Measurements from ENCODE around the gene ZNF672. TPM values are rescaled to one million over a fixed set of nuclear protein-coding genes. Genes with fewer than 3 reads are reported as not detected.

ZNF672 gene
- total RNA-seq, 2 donors from 2014 or later = 27.8 to 57.4 TPM

DNA sequence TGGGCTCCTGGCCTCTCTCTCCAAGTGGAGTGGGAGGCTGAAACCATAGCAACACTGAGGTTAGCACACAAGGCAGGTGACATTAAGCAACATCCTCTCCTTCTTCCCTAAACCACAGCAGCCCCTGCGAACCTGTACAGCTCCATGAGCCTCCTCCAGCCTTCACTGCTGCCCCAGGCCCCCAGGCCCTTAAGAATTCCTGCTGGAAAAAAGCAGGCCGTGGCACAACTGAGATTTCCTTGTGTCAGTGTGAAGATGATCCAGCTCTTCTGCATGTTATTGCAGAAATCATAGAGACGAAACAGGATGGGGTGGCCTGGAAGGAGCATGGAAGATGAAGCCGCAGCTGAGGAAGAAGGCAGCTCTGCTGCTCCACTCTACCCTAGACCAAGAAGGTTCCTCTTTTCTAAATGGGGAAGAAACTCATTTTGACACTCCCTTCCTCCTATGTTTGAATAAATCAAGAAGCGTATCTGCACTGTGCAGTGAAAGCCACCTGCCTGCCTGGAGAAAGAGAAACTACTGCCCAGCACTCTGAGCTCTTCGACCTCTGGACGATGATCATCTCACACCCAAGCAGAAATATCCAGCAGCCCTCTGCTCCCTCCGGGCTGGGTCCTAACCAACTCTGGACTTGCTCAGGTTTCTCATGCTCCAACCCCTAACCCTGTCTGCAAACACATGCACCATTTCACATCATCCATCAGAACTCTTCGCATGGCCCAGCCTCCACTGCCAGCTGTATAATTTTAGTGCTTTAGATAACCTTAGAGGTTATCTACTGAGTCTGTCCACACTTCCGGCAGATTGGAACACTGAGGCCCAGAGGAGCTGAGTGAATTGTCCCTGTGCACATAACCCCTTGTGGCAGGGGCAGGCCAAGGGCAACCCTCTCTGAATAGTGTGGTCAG is 33.0 kb upstream of the ZNF672 start:
- DNase-seq = peak; percentile 45
- TF ChIP-seq, protein P1, sequence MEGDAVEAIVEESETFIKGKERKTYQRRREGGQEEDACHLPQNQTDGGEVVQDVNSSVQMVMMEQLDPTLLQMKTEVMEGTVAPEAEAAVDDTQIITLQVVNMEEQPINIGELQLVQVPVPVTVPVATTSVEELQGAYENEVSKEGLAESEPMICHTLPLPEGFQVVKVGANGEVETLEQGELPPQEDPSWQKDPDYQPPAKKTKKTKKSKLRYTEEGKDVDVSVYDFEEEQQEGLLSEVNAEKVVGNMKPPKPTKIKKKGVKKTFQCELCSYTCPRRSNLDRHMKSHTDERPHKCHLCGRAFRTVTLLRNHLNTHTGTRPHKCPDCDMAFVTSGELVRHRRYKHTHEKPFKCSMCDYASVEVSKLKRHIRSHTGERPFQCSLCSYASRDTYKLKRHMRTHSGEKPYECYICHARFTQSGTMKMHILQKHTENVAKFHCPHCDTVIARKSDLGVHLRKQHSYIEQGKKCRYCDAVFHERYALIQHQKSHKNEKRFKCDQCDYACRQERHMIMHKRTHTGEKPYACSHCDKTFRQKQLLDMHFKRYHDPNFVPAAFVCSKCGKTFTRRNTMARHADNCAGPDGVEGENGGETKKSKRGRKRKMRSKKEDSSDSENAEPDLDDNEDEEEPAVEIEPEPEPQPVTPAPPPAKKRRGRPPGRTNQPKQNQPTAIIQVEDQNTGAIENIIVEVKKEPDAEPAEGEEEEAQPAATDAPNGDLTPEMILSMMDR (IDR thresholded peaks at IDR 0.05) = no peak
- H3K4me3 ChIP-seq = no peak overlapping the region
- peak overlapping the region in 1 of 2 donors; percentile 41 for H3K9ac ChIP-seq (ENCODE audit: low read depth in 2 of 2, low read length in 2 of 2)
- intact Hi-C loops (cut with DNase I) = no loop called here
- no peaks in the 10 kb centered on the region for H3K36me3 ChIP-seq
- H3K27me3 ChIP-seq = no peaks in the 10 kb centered on the region
- H3K27ac ChIP-seq = peak overlapping the region; percentile 80
- H3K9me3 ChIP-seq = no peaks in the 10 kb centered on the region
- peaks cover 10% of the 10 kb centered on the region for H3K4me1 ChIP-seq

DNA sequence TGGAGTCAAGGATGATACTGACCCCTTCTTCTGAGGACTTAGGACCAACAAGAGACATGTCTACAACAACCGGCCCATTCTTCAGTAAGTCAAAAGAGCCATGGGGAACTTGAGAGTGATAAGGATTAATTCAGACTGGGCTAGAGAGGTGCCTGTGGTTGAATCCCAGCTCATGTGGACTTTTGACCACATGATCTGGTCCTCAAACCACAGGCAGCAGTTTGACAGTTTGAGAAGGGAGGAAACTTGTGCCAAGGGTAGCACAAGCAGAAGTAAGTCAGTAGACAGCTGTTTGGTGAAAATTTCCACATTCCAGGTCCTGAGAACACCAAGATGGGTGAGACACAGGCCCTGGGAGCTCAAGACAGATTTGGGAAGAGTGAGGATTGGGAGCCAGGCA is 32.1 kb upstream of the ZNF672 start:
- intact Hi-C loops (cut with DNase I) = loop anchor here (2.0 kb wide), 2 partner anchors 107 to 185 kb away; no protein-coding TSS in a partner anchor
- Histone ChIP-seq H3K4me1 (peaks cover 10% of the 10 kb centered on the region), H3K9ac (ENCODE audit: low read depth in 2 of 2, low read length in 2 of 2) (no peak overlapping the region), H3K27me3 (no peaks in the 10 kb centered on the region), H3K9me3 (no peaks in the 10 kb centered on the region), H3K36me3 (no peaks in the 10 kb centered on the region), H3K27ac (peak overlapping the region; percentile 80), H3K4me3 (no peak overlapping the region)
- TF ChIP-seq, protein P1 (IDR thresholded peaks at IDR 0.05) = no peak
- DNase-seq = no peak

DNA sequence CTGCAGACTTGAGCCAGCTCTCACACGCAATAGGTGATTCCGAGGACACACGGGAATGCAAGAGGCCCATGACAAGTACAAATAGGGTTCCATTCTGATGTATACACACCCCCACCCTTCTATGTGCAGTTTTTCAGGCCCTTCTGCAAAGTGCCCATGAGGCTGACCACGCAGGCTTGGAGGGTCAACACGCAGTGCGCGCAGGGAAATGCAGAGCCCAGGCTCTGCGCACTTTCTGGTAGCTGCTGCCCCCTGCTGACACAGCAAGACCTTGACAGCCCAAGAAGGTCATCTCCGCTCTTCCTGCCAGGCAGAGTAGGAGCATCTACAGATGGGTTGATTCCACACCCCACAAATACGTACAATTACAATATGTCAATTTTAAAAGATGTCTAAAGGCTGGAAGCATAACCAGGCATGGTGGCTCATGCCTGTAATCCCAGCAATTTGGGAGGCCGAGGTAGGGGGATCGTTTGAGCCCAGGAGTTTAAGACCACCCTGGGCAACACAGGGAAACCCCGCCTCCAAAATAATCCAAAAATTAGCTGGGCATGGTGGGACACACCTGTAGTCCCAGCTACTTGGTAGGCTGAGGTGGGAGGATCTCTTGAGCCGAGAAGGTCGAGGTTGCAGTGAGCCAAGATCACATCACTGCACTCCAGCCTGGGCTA is 30.8 kb upstream of the ZNF672 start:
- Histone ChIP-seq H3K27me3 (no peaks in the 10 kb centered on the region), H3K27ac (no peak overlapping the region), H3K36me3 (no peaks in the 10 kb centered on the region), H3K9me3 (no peaks in the 10 kb centered on the region), H3K4me1 (peaks cover 10% of the 10 kb centered on the region), H3K9ac (ENCODE audit: low read depth in 2 of 2, low read length in 2 of 2) (no peak overlapping the region), H3K4me3 (no peak overlapping the region)
- TF ChIP-seq, protein P1 (IDR thresholded peaks at IDR 0.05) = peak; percentile 67
- intact Hi-C loops (cut with DNase I) = loop anchor here (2.0 kb wide), 2 partner anchors 108 to 186 kb away; no protein-coding TSS in a partner anchor
- peak; percentile 75 for DNase-seq

DNA sequence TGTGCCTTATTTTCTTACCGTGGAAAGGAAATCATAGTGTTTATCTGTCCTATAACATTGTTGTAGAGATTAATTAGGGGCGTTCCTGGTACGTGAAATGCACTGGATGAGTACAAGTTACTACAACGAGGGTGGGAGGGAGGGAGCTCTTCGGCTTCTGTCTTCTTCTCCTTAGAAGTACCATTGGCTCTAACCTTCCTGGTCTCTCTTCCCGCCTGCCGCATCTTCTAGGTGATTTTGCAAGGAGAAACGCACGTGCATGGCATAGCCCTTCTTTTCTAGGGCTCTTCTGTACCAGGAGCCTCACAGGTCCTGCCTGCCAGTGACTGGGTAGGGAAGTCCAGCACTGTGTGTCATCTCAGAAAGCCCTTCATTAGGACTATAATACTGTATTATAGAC is 29.1 kb upstream of the ZNF672 start:
- no peaks in the 10 kb centered on the region for H3K27me3 ChIP-seq
- H3K9ac ChIP-seq (ENCODE audit: low read depth in 2 of 2, low read length in 2 of 2) = no peak overlapping the region
- no peak overlapping the region for H3K27ac ChIP-seq
- H3K36me3 ChIP-seq = no peaks in the 10 kb centered on the region
- H3K9me3 ChIP-seq = no peaks in the 10 kb centered on the region
- H3K4me3 ChIP-seq = no peak overlapping the region
- intact Hi-C loops (cut with DNase I) = no loop called here
- no peak for DNase-seq
- TF ChIP-seq, protein P1 (IDR thresholded peaks at IDR 0.05) = no peak
- peaks cover 10% of the 10 kb centered on the region for H3K4me1 ChIP-seq

DNA sequence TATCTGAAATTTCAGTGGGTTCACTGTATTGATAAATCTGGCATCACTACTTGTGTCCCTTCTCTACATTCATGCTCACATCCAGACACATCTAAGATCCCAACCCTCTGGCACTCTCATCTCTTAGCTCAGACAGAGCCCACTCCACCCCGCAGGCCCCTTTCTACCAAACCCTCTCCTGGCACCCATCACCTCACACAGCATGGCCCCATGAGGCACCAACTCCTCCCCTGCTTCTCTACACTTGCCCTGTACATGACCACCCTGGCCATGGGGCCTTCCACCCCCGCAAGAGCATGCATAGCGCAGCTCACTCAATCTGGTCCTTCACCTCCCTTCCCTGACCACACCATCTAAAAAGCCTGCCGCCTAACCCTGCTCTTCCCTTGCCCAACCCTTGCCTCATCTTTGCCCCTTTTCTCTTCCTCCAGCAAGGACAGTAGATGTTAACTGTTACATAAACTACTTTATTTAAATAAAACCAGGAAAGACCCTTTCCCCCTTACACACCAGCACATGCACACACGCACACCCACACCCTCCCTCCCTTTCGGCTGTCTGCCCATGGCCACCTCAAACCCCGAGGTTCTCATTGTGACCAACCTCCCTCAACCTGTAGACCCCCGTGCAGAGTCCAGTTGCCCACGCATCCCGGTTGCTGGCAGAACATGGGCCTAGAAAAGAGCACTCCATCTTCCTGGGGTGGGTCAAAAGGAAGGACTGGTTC is 27.9 kb upstream of the ZNF672 start:
- intact Hi-C loops (cut with DNase I) = no loop called here
- H3K27me3 ChIP-seq = no peaks in the 10 kb centered on the region
- H3K27ac ChIP-seq = no peak overlapping the region
- TF ChIP-seq, protein P1 (IDR thresholded peaks at IDR 0.05) = no peak
- peaks cover 4% of the 10 kb centered on the region for H3K36me3 ChIP-seq
- H3K9me3 ChIP-seq = no peaks in the 10 kb centered on the region
- H3K4me1 ChIP-seq = peaks cover 5% of the 10 kb centered on the region
- no peak overlapping the region for H3K4me3 ChIP-seq
- no peak overlapping the region for H3K9ac ChIP-seq (ENCODE audit: low read depth in 2 of 2, low read length in 2 of 2)
- DNase-seq = no peak

Data from colonic mucosa (tissue), 4 donors.